ENCODE measurements around the gene CPLX1. TPM values are rescaled to one million over a fixed set of nuclear protein-coding genes. Genes with fewer than 3 reads are reported as not detected.
"Not testable (repeated sequence)": the region's sequence is repeated elsewhere in the genome, so short reads cannot be mapped to it uniquely, and the experiment has no call there.

CPLX1 gene
- total and polyA plus RNA-seq, 2 donors (not counting 1 experiment from before 2014, with no cell fraction given) = 0.03 to 0.66 TPM

- Histone ChIP-seq H3K4me3 (replicated peaks in 1 of 4; ENCODE audit: control extremely low read depth in 1 of 4, insufficient read depth in 1 of 4, low read depth in 3 of 4, low read length in 4 of 4) (peak overlapping the region; percentile 71 to 98 (median 87)), H3K36me3 (ENCODE audit: control insufficient read depth, insufficient read depth, low read length) (peaks cover 11% of the 10 kb centered on the region), H3K4me1 (ENCODE audit: control insufficient read depth, extremely low read depth, insufficient read depth, low read length) (peaks cover 7% of the 10 kb centered on the region), H3K4me2 (ENCODE audit: extremely low read depth, insufficient read depth, low read length) (peak overlapping the region; percentile 96), H3K9me3 (ENCODE audit: control insufficient read depth, insufficient read depth, low read depth, low read length) (no peaks in the 10 kb centered on the region), H3K27me3 (ENCODE audit: control insufficient read depth, insufficient read depth, low read length) (peaks cover 4% of the 10 kb centered on the region), H4K20me1 (ENCODE audit: control insufficient read depth, extremely low read depth, insufficient read depth, low read length) (no peaks in the 10 kb centered on the region), H3K9ac (ENCODE audit: insufficient read depth, low read length) (peak overlapping the region; percentile 99), H2AFZ (ENCODE audit: low read length) (peak overlapping the region; percentile 79), H3K27ac (ENCODE audit: insufficient read depth, low read length) (peak overlapping the region; percentile 97), H3K79me2 (ENCODE audit: control insufficient read depth, insufficient read depth, low read length) (peaks cover 47% of the 10 kb centered on the region)
- peak; percentile 98 to 99 for DNase-seq (ENCODE audit: low read depth in 2 of 2)
- TF ChIP-seq EZH2 (IDR thresholded peaks at IDR 0.05; ENCODE audit: low read length, missing control alignments) (no peak), CTCF (conservative IDR thresholded peaks at IDR 0.05 in 1 of 2, IDR thresholded peaks at IDR 0.05 in 1 of 2; ENCODE audit: low read depth in 1 of 2, low read length in 2 of 2) (no peak)
Measured at GRCh38 chr4:781493-782216, 44.3 kb downstream of the CPLX1 start.

GRCh38 chr4:780716-781492 is 45.0 kb downstream of the CPLX1 start:
- H3K4me1 ChIP-seq (ENCODE audit: control insufficient read depth, extremely low read depth, insufficient read depth, low read length) = peaks cover 7% of the 10 kb centered on the region
- peaks cover 50% of the 10 kb centered on the region for H3K79me2 ChIP-seq (ENCODE audit: control insufficient read depth, insufficient read depth, low read length)
- no peaks in the 10 kb centered on the region for H3K9me3 ChIP-seq (ENCODE audit: control insufficient read depth, insufficient read depth, low read depth, low read length)
- H3K4me3 ChIP-seq (replicated peaks in 1 of 4; ENCODE audit: control extremely low read depth in 1 of 4, insufficient read depth in 1 of 4, low read depth in 3 of 4, low read length in 4 of 4) = peak overlapping the region; percentile 71 to 98 (median 87)
- TF ChIP-seq EZH2 (IDR thresholded peaks at IDR 0.05; ENCODE audit: low read length, missing control alignments) (no peak), CTCF (conservative IDR thresholded peaks at IDR 0.05 in 1 of 2, IDR thresholded peaks at IDR 0.05 in 1 of 2; ENCODE audit: low read depth in 1 of 2, low read length in 2 of 2) (no peak)
- peak overlapping the region; percentile 97 for H3K27ac ChIP-seq (ENCODE audit: insufficient read depth, low read length)
- no peaks in the 10 kb centered on the region for H4K20me1 ChIP-seq (ENCODE audit: control insufficient read depth, extremely low read depth, insufficient read depth, low read length)
- peak overlapping the region; percentile 96 for H3K4me2 ChIP-seq (ENCODE audit: extremely low read depth, insufficient read depth, low read length)
- DNase-seq (ENCODE audit: low read depth in 2 of 2) = no peak
- H3K27me3 ChIP-seq (ENCODE audit: control insufficient read depth, insufficient read depth, low read length) = peaks cover 3% of the 10 kb centered on the region
- peak overlapping the region; percentile 99 for H3K9ac ChIP-seq (ENCODE audit: insufficient read depth, low read length)
- H2AFZ ChIP-seq (ENCODE audit: low read length) = no peak overlapping the region
- H3K36me3 ChIP-seq (ENCODE audit: control insufficient read depth, insufficient read depth, low read length) = peaks cover 11% of the 10 kb centered on the region

GRCh38 chr4:780255-780654 is 45.7 kb downstream of the CPLX1 start:
- Histone ChIP-seq H3K4me3 (replicated peaks in 1 of 4; ENCODE audit: control extremely low read depth in 1 of 4, insufficient read depth in 1 of 4, low read depth in 3 of 4, low read length in 4 of 4) (peak overlapping the region; percentile 71 to 98 (median 87)), H3K4me2 (ENCODE audit: extremely low read depth, insufficient read depth, low read length) (peak overlapping the region; percentile 96), H3K36me3 (ENCODE audit: control insufficient read depth, insufficient read depth, low read length) (peaks cover 11% of the 10 kb centered on the region), H3K9ac (ENCODE audit: insufficient read depth, low read length) (peak overlapping the region; percentile 99), H3K79me2 (ENCODE audit: control insufficient read depth, insufficient read depth, low read length) (peaks cover 57% of the 10 kb centered on the region), H3K27ac (ENCODE audit: insufficient read depth, low read length) (peak overlapping the region; percentile 97)
- DNase-seq (ENCODE audit: low read depth in 2 of 2); H3K27me3 ChIP-seq (ENCODE audit: control insufficient read depth, insufficient read depth, low read length); H4K20me1 ChIP-seq (ENCODE audit: control insufficient read depth, extremely low read depth, insufficient read depth, low read length); H3K4me1 ChIP-seq (ENCODE audit: control insufficient read depth, extremely low read depth, insufficient read depth, low read length); H3K9me3 ChIP-seq (ENCODE audit: control insufficient read depth, insufficient read depth, low read depth, low read length); H2AFZ ChIP-seq (ENCODE audit: low read length): not testable (repeated sequence)
